Measurements from ENCODE around the gene GAPDHS. TPM values are rescaled to one million over a fixed set of nuclear protein-coding genes. Genes with fewer than 3 reads are reported as not detected.

The GAPDHS gene
- total RNA-seq, 1 experiment from 2014 or later: not detected

DNA sequence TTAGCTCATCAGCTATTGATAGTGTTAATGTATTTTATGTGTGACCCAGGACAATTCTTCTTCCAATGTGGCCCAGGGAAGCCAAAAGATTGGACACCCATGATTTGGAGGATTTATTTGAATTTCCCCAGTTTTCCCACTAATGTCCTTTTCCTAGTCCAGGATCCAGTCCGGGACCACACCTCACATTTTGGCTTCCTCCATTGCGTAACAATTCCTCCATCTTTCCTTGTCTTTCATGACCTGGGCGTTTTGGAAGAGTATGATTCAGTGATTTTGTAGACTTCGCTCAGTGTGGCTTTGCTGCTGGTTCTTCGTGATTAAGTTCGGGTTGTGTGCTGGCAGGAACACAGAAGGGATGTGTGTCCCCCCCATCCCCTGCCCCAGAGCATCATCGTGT is 33.5 kb downstream of the GAPDHS start:
- Histone ChIP-seq H3K4me3 (ENCODE audit: low read length) (no peak overlapping the region), H4K20me1 (ENCODE audit: low read length) (no peaks in the 10 kb centered on the region), H3K4me1 (ENCODE audit: insufficient read depth, low read length) (no peaks in the 10 kb centered on the region), H3K79me2 (ENCODE audit: low read length) (no peaks in the 10 kb centered on the region), H3K9me2 (replicated peaks; ENCODE audit: low read length) (no peaks in the 10 kb centered on the region), H3K36me3 (ENCODE audit: low read depth, low read length) (no peaks in the 10 kb centered on the region), H3K9ac (ENCODE audit: low read length) (no peak overlapping the region), H3K27me3 (ENCODE audit: low read length) (no peaks in the 10 kb centered on the region), H3K4me2 (ENCODE audit: low read length) (no peak overlapping the region), H3K27ac (ENCODE audit: low read length) (no peak overlapping the region), H3F3A (ENCODE audit: low read length, unreplicated experiment) (no peaks in the 10 kb centered on the region), H3K9me3 (ENCODE audit: low read length) (no peaks in the 10 kb centered on the region), H2AFZ (ENCODE audit: low read length) (no peak overlapping the region)
- BruUV-seq (replicated peaks): no TSS peak
- TF ChIP-seq, protein P1, sequence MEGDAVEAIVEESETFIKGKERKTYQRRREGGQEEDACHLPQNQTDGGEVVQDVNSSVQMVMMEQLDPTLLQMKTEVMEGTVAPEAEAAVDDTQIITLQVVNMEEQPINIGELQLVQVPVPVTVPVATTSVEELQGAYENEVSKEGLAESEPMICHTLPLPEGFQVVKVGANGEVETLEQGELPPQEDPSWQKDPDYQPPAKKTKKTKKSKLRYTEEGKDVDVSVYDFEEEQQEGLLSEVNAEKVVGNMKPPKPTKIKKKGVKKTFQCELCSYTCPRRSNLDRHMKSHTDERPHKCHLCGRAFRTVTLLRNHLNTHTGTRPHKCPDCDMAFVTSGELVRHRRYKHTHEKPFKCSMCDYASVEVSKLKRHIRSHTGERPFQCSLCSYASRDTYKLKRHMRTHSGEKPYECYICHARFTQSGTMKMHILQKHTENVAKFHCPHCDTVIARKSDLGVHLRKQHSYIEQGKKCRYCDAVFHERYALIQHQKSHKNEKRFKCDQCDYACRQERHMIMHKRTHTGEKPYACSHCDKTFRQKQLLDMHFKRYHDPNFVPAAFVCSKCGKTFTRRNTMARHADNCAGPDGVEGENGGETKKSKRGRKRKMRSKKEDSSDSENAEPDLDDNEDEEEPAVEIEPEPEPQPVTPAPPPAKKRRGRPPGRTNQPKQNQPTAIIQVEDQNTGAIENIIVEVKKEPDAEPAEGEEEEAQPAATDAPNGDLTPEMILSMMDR (conservative IDR thresholded peaks at IDR 0.05; ENCODE audit: low read depth, low read length): no peak
- TF ChIP-seq EZH2 (IDR thresholded peaks at IDR 0.05; ENCODE audit: low read length, unreplicated experiment): no peak
- TF ChIP-seq EZH2phosphoT487 (IDR thresholded peaks at IDR 0.05; ENCODE audit: borderline replicate concordance, low read length): no peak
- CTCF ChIA-PET: no interaction called here
- POLR2A ChIA-PET (ENCODE audit: unreplicated experiment): no interaction called here
- intact Hi-C loops (cut with micrococcal nuclease): no loop called here
- ATAC-seq (no peak), DNase-seq (no peak)

DNA sequence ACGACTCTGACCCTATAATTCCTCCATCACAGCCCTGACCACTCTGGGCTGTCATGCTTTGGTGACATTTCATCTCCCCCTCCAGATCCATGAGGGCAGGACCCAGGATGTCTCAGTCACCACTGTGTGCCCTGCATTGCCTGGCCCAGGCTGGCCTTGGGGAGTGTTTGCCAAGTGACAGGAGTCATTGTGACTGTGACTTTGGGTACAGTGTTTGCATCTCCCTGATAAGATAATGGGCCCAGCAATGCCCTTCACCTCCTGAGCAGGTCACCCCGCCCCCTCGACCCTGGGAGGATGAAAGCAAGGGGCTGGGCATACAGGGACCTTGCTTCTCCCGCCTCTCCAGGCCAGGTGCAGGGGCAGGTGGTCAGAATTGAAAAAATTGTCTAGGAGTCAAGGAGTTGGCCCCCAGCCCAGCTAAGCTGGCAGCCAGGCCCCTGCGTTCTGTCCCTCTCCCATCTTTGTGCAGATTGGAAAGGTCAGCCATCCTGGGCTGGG is 36.1 kb downstream of the GAPDHS start:
- Histone ChIP-seq H3K9me2 (replicated peaks; ENCODE audit: low read length) (no peaks in the 10 kb centered on the region), H3K4me1 (ENCODE audit: insufficient read depth, low read length) (no peaks in the 10 kb centered on the region), H4K20me1 (ENCODE audit: low read length) (no peaks in the 10 kb centered on the region), H3F3A (ENCODE audit: low read length, unreplicated experiment) (no peaks in the 10 kb centered on the region), H3K27me3 (ENCODE audit: low read length) (no peaks in the 10 kb centered on the region), H2AFZ (ENCODE audit: low read length) (no peak overlapping the region), H3K36me3 (ENCODE audit: low read depth, low read length) (no peaks in the 10 kb centered on the region), H3K4me2 (ENCODE audit: low read length) (no peak overlapping the region), H3K27ac (ENCODE audit: low read length) (no peak overlapping the region), H3K4me3 (ENCODE audit: low read length) (no peak overlapping the region), H3K9me3 (ENCODE audit: low read length) (no peaks in the 10 kb centered on the region), H3K9ac (ENCODE audit: low read length) (no peak overlapping the region), H3K79me2 (ENCODE audit: low read length) (no peaks in the 10 kb centered on the region)
- no TSS peak for BruUV-seq (replicated peaks)
- ChIA-PET CTCF (no interaction called here), POLR2A (ENCODE audit: unreplicated experiment) (no interaction called here)
- no peak for ATAC-seq
- no peak for TF ChIP-seq EZH2phosphoT487 (IDR thresholded peaks at IDR 0.05; ENCODE audit: borderline replicate concordance, low read length)
- no peak for TF ChIP-seq EZH2 (IDR thresholded peaks at IDR 0.05; ENCODE audit: low read length, unreplicated experiment)
- TF ChIP-seq, protein P1 (conservative IDR thresholded peaks at IDR 0.05; ENCODE audit: low read depth, low read length): no peak
- no peak for DNase-seq
- intact Hi-C loops (cut with micrococcal nuclease): no loop called here

DNA sequence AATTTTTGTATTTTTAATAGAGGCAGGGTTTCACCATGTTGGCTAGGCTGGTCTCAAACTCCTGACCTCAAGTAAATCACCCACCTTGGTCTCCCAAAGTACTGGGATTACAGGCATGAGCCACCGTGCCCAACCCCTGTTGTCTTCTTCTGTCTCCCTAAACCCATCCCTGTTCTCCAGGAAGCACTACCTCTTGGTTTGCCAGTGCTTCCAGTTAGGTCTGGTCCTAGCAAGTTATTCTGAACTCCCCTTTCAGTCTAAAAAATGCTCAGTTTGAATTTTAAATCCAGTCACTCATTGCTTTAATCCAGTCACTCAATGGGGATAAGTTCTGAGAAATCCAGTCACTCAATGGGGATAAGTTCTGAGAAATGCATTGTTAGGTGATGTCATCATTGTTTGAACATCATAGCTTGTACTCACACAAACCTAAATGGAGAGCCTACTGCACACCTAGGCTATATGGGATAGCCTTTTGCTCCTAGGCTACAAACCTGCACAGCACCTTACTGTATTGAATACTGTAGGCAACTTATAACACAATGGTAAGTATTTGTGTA is 38.2 kb downstream of the GAPDHS start:
- DNase-seq (no peak), ATAC-seq (no peak)
- Histone ChIP-seq H3K27ac (ENCODE audit: low read length) (no peak overlapping the region), H3K4me2 (ENCODE audit: low read length) (no peak overlapping the region), H4K20me1 (ENCODE audit: low read length) (no peaks in the 10 kb centered on the region), H3K9ac (ENCODE audit: low read length) (no peak overlapping the region), H3K27me3 (ENCODE audit: low read length) (no peaks in the 10 kb centered on the region), H2AFZ (ENCODE audit: low read length) (no peak overlapping the region), H3K79me2 (ENCODE audit: low read length) (no peaks in the 10 kb centered on the region), H3K4me1 (ENCODE audit: insufficient read depth, low read length) (no peaks in the 10 kb centered on the region), H3K9me2 (replicated peaks; ENCODE audit: low read length) (no peaks in the 10 kb centered on the region), H3K4me3 (ENCODE audit: low read length) (no peak overlapping the region), H3K9me3 (ENCODE audit: low read length) (no peaks in the 10 kb centered on the region), H3F3A (ENCODE audit: low read length, unreplicated experiment) (no peaks in the 10 kb centered on the region), H3K36me3 (ENCODE audit: low read depth, low read length) (no peaks in the 10 kb centered on the region)
- BruUV-seq (replicated peaks): no TSS peak
- intact Hi-C loops (cut with micrococcal nuclease): no loop called here
- ChIA-PET POLR2A (ENCODE audit: unreplicated experiment) (no interaction called here), CTCF (no interaction called here)
- TF ChIP-seq EZH2phosphoT487 (IDR thresholded peaks at IDR 0.05; ENCODE audit: borderline replicate concordance, low read length) (no peak), EZH2 (IDR thresholded peaks at IDR 0.05; ENCODE audit: low read length, unreplicated experiment) (no peak)
- TF ChIP-seq, protein P1 (conservative IDR thresholded peaks at IDR 0.05; ENCODE audit: low read depth, low read length): no peak

Data from PC-3 (cell line).